KMS-11 (cell line): ENCODE results near the gene SHKBP1.

Experiments used
- H2AFZ ChIP-seq: fragments of 200-600 bp; sonication (generic); 2 replicates; pipeline ENCODE4 v1.6.1; 2016; ENCODE audit warnings: antibody characterized with exemption, mixed run types, low read depth
- H3K27ac ChIP-seq: fragments of 200-600 bp; sonication (generic); 2 replicates; pipeline ENCODE4 v1.6.1; 2016; ENCODE audit warnings: mild to moderate bottlenecking, mixed run types
- H3K27me3 ChIP-seq: fragments of 200-600 bp; sonication (generic); 2 replicates; pipeline ENCODE4 v1.6.1; 2017; ENCODE audit warnings: mild to moderate bottlenecking, low read depth, mixed run types, moderate library complexity; ENCODE audit not compliant: insufficient read depth
- H3K36me3 ChIP-seq: fragments of 200-600 bp; sonication (generic); 2 replicates; pipeline ENCODE4 v1.6.1; 2017; ENCODE audit warnings: mild to moderate bottlenecking, mixed run types; ENCODE audit not compliant: insufficient read depth
- H3K4me1 ChIP-seq: fragments of 200-600 bp; sonication (generic); 2 replicates; pipeline ENCODE4 v1.6.1; 2016; ENCODE audit warnings: mild to moderate bottlenecking, low read depth, mixed run types; ENCODE audit not compliant: poor library complexity, severe bottlenecking
- H3K4me2 ChIP-seq: fragments of 200-600 bp; sonication (generic); 2 replicates; pipeline ENCODE4 v1.7.0; 2016; ENCODE audit warnings: mild to moderate bottlenecking, mixed run types
- H3K4me3 ChIP-seq: fragments of 200-600 bp; sonication (generic); IDR thresholded peaks from 2 replicates; pipeline ENCODE4 v1.6.1; 2017; ENCODE audit warnings: low read depth, low read length, mixed read lengths; ENCODE audit not compliant: insufficient read depth
- H3K79me2 ChIP-seq: fragments of 200-600 bp; sonication (generic); 2 replicates; pipeline ENCODE4 v1.6.1; 2016; ENCODE audit warnings: low read depth, mixed run types; ENCODE audit not compliant: insufficient read depth
- H3K9ac ChIP-seq: fragments of 200-600 bp; sonication (generic); 2 replicates; pipeline ENCODE4 v1.6.1; 2016; ENCODE audit warnings: mild to moderate bottlenecking, mixed run types
- H4K20me1 ChIP-seq: fragments of 200-600 bp; sonication (generic); 2 replicates; pipeline ENCODE4 v1.6.1; 2016; ENCODE audit warnings: mild to moderate bottlenecking, mixed run types; ENCODE audit not compliant: insufficient read depth
- TF ChIP-seq, protein P1 (sequence below): fragments of 200-600 bp; sonication (generic); conservative IDR thresholded peaks from 2 replicates; pipeline ENCODE4 v1.6.1; 2017; ENCODE audit warnings: low read depth, mild to moderate bottlenecking, antibody characterized with exemption, low read length, moderate library complexity, mixed read lengths

Gene SHKBP1

DNA sequence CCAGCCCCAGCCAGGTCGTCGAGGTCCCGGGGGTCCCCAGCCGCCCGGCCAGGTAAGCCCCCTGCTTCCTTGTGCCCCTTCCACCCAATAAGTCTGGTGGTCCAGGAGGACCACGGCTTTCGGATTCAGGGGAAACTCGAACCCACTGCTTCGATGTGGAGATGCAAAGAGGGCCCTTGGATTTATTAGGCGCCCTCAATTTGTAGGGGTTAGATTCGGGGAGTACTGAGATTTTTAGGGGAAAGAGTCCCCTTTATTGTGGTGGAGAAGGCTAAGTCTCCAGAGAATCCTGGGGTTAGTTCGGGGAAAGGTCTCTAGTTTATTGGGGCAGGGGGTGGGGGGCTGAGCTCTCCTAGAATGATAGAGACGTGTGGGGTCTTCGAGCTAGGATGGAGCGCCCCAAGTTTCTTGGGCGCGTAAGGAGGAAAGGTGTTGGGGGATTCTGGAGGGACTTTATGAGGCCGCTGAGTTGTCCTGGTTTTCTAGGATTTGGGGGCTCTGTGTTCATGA is 20.7 kb downstream of the SHKBP1 start:
- Histone ChIP-seq H3K4me2 (peak overlapping the region; percentile 83; the same call in 1 of the 2 replicates), H3K36me3 (no peaks in the 10 kb centered on the region), H3K79me2 (no peaks in the 10 kb centered on the region), H3K27ac (no peak overlapping the region), H3K4me1 (peaks cover 54% of the 10 kb centered on the region), H3K27me3 (peaks cover 54% of the 10 kb centered on the region), H4K20me1 (no peaks in the 10 kb centered on the region), H2AFZ (no peak overlapping the region), H3K4me3 (no peak overlapping the region), H3K9ac (no peak overlapping the region)
- TF ChIP-seq, protein P1, sequence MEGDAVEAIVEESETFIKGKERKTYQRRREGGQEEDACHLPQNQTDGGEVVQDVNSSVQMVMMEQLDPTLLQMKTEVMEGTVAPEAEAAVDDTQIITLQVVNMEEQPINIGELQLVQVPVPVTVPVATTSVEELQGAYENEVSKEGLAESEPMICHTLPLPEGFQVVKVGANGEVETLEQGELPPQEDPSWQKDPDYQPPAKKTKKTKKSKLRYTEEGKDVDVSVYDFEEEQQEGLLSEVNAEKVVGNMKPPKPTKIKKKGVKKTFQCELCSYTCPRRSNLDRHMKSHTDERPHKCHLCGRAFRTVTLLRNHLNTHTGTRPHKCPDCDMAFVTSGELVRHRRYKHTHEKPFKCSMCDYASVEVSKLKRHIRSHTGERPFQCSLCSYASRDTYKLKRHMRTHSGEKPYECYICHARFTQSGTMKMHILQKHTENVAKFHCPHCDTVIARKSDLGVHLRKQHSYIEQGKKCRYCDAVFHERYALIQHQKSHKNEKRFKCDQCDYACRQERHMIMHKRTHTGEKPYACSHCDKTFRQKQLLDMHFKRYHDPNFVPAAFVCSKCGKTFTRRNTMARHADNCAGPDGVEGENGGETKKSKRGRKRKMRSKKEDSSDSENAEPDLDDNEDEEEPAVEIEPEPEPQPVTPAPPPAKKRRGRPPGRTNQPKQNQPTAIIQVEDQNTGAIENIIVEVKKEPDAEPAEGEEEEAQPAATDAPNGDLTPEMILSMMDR = no peak

DNA sequence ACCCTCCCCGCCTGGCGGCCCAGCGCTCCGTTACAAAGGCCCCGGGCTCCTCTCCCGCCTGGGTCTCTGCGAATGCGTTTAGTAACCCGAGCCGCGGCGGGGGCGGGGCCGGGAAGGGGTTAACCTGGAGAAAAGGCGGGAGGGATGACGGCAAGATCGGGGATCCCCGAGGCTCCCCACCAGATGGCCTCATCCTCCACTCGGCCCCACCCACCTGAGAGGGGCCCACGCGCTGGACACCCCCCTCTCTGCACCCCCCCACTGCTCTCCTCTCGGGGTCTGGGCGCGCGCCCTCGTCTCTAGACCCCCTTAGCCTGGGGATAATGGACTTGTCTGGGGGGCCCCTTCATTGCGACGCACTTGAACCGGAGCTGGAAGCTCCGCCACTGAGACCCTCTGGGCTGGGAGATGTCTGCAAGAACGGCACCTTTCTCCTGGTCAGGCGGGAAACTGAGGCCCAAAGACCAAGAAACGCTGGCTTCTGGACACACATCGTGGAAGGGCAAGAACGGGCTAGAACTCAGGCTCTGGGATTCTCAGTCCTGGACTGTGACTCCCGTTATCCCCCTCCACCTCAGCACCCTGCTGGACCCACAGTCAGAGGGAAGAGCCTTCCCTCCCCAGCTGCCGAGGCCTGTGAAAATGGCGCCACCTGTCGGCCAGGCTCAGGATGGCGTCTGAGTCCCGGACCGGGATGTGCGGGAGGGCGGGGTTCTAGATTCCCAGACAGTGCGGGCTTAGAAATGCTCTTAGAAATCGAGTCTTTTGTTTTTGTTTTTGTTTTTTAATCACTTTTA is 21.6 kb downstream of the SHKBP1 start:
- no peaks in the 10 kb centered on the region for H4K20me1 ChIP-seq
- TF ChIP-seq, protein P1 = peak; percentile 99
- peak overlapping the region; percentile 74 for H3K4me2 ChIP-seq

DNA sequence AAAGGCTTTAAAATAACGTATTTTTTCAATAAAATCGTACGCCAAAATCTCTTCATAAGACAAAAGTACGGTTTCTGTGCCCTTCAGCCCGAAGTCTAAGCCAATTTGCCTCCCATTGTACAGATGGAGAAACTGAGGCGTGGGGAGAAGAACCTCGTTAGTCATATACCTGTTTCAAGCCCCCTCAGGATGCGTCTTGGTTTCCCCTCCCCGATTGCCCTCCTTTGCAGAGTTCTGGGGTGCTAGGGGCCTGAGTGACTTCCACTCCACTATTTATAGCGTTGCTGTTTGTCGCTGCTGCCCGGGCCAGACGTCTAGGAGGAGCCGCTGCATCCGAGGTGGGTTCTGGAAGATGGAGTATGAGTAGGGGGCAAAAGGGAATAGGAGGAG is 22.2 kb downstream of the SHKBP1 start:
- Histone ChIP-seq H3K27ac (no peak overlapping the region), H4K20me1 (no peaks in the 10 kb centered on the region), H3K27me3 (peaks cover 54% of the 10 kb centered on the region), H3K9ac (no peak overlapping the region), H3K4me1 (peaks cover 62% of the 10 kb centered on the region), H3K79me2 (no peaks in the 10 kb centered on the region), H3K36me3 (no peaks in the 10 kb centered on the region), H3K4me2 (peak overlapping the region; percentile 74; the same call in 1 of the 2 replicates), H2AFZ (no peak overlapping the region), H3K4me3 (no peak overlapping the region)
- TF ChIP-seq, protein P1 = no peak; the same call in none of the 2 replicates

More for the DNA sequence above, 21.6 kb downstream of the SHKBP1 start:
- H3K36me3 ChIP-seq = no peaks in the 10 kb centered on the region
- peaks cover 54% of the 10 kb centered on the region for H3K27me3 ChIP-seq
- H3K79me2 ChIP-seq = no peaks in the 10 kb centered on the region
- peak overlapping the region; percentile 32; the same call in 1 of the 2 replicates for H2AFZ ChIP-seq
- H3K4me3 ChIP-seq = no peak overlapping the region
- H3K9ac ChIP-seq = no peak overlapping the region
- H3K27ac ChIP-seq = no peak overlapping the region
- H3K4me1 ChIP-seq = peaks cover 59% of the 10 kb centered on the region

DNA sequence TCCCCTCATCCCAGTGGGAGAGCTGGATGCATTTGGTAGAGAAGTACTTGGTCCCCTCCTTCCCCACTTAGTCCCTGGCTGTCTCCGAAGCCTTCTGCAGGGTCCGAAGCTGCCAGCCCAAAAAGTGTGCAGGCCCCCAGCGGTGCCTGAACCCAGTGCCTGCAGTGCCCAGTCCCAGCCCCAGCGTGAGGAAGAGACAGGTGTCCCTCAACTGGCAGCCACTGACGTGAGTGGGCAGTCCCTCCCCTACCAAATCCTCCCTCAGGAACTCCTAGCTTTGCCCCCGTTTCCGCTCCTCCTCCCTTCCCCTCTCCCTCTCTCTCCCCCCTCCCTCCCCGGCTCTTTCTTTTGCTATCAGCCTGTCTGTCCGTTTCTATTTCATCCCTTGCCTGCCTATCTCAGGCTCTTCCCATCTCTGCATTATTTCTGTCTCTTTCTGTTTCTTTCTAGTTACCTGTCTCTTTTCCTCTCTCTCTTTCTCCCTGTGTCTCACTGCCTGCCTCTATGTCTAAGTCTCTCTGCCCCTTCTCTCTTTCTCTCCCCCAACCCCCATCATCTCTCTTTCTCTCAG is 22.7 kb downstream of the SHKBP1 start:
- H3K27me3 ChIP-seq = peaks cover 54% of the 10 kb centered on the region
- H3K79me2 ChIP-seq = no peaks in the 10 kb centered on the region
- no peak overlapping the region for H2AFZ ChIP-seq
- H4K20me1 ChIP-seq = no peaks in the 10 kb centered on the region
- H3K9ac ChIP-seq = no peak overlapping the region
- no peaks in the 10 kb centered on the region for H3K36me3 ChIP-seq
- H3K4me2 ChIP-seq = 0 out of 2 replicates have a peak overlapping the region, but pooled peaks have one; percentile 13
- no peak overlapping the region for H3K4me3 ChIP-seq
- TF ChIP-seq, protein P1 = no peak
- H3K27ac ChIP-seq = no peak overlapping the region
- H3K4me1 ChIP-seq = peaks cover 65% of the 10 kb centered on the region
